ENCODE measurements around the gene CCDC127.

DNA sequence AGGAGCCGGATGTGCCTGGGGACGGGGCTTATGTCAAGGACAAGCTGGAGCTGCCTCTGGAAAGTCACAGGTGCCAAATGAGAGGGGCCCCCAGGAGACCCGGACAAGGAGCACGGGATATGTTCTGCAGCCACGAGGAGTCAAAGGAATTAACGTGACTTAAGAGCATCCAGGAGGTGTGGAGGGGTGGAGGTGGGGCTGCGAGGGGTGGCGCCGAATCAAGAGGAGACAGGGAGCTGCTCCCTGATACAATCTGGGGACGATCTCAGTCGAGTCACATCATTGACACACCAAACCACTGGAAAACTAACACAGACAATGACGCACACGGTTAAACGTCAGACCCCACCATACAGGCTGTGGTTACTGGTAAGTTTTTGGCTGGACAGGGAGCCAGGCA, 10.4 kb downstream of the CCDC127 start:
- TF ChIP-seq CTCF (IDR thresholded peaks at IDR 0.05), result no peak
- no peak for TF ChIP-seq POLR2A (IDR thresholded peaks at IDR 0.05)
